ENCODE data around the gene CHST15. TPM values are rescaled to one million over a fixed set of nuclear protein-coding genes. Genes with fewer than 3 reads are reported as not detected.

The CHST15 gene, protein sequence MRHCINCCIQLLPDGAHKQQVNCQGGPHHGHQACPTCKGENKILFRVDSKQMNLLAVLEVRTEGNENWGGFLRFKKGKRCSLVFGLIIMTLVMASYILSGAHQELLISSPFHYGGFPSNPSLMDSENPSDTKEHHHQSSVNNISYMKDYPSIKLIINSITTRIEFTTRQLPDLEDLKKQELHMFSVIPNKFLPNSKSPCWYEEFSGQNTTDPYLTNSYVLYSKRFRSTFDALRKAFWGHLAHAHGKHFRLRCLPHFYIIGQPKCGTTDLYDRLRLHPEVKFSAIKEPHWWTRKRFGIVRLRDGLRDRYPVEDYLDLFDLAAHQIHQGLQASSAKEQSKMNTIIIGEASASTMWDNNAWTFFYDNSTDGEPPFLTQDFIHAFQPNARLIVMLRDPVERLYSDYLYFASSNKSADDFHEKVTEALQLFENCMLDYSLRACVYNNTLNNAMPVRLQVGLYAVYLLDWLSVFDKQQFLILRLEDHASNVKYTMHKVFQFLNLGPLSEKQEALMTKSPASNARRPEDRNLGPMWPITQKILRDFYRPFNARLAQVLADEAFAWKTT
- 11.5 and 12.7 TPM in 2 replicates for total RNA-seq

DNA sequence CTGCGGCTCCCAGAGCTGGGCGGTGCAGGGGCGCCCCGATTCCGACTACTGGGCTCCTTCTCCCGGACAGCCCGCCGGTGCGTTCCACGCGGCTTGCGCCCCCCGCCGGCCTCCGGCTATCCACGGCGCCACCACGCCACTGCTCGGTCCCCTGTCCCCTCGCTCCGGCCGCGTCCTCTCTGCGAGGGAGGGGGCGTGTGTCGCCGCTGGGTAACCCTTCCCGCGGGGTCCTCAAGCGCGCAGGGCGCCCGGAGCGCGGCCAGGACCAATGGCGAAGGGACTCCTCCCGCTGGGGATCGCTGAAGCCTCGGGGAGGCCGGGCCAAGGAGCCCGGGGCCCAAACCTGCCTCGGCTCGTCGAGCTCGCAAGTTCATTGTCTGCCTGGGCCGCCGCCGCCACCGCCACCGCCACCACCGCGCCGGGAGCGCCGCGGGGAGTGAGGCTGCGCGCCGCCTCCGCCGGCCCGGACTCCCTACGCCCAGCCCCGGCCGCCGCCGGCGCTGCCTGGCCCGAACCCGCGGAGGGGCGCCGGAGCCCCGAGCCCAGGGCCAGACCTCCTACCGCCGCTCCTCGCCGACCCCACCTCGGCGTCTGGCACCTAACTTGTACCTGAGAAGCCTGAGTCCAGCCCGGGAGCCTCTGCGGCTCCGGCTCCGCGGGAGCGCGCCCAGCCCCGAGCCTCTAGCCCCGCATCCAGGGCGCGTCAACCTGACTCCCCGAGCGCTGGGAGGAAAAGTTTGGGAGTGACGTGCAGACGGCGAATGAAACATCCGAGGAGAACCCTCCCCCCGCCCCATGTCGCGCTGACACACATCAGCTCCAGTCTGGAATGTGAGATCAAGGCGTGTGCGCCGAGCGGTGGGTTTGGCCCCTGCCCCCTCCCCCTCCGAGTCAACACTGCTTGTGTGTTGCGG is at the start of gene CHST15:
CHST15 (minus strand) TSS at position 739 of the 914 bp plus-strand sequence. CDS start 47,386 bp downstream, outside the sequence.

Other genes with a start within 250 kb of the CHST15 start
- gene CPXM2, start 201.8 kb downstream of the CHST15 start, total RNA-seq = not detected in 2 replicates

All from myometrial cell (primary cell).